Measurements from ENCODE around the gene SNX25.
"Not testable (repeated sequence)": the region's sequence is repeated elsewhere in the genome, so short reads cannot be mapped to it uniquely, and the experiment has no call there.

Gene SNX25

GRCh38 chr4:185205073-185205472 lies 4.3 kb upstream of the SNX25 start:
- not testable (repeated sequence) for DNase-seq

- DNase-seq = no peak
Measured at GRCh38 chr4:185205697-185206342, 3.6 kb upstream of the SNX25 start.

GRCh38 chr4:185207466-185207865 lies 1.9 kb upstream of the SNX25 start:
- peak; percentile 54 for DNase-seq

- DNase-seq = not testable (repeated sequence)
Measured at GRCh38 chr4:185209852-185210101, 379 bp downstream of the SNX25 start.

GRCh38 chr4:185210102-185210981 lies 944 bp downstream of the SNX25 start:
- DNase-seq = peak; percentile 52

- DNase-seq = no peak
Measured at GRCh38 chr4:185211035-185211434, 1.6 kb downstream of the SNX25 start.

- DNase-seq = no peak
Measured at GRCh38 chr4:185211641-185212040, 2.2 kb downstream of the SNX25 start.

GRCh38 chr4:185212581-185212980 lies 3.2 kb downstream of the SNX25 start:
- no peak for DNase-seq

GRCh38 chr4:185213877-185214276 lies 4.5 kb downstream of the SNX25 start:
- no peak for DNase-seq

GRCh38 chr4:185215261-185215660 lies 5.9 kb downstream of the SNX25 start:
- DNase-seq = peak; percentile 51

- DNase-seq = no peak
Measured at GRCh38 chr4:185217408-185217975, 8.1 kb downstream of the SNX25 start.

- no peak for DNase-seq
Measured at GRCh38 chr4:185218312-185218711, 8.9 kb downstream of the SNX25 start.

GRCh38 chr4:185219551-185220344 lies 10.3 kb downstream of the SNX25 start:
- DNase-seq = peak; percentile 86

- DNase-seq = no peak
Measured at GRCh38 chr4:185221491-185221890, 12.1 kb downstream of the SNX25 start.

- no peak for DNase-seq
Measured at GRCh38 chr4:185221912-185222311, 12.5 kb downstream of the SNX25 start.

- DNase-seq = peak; percentile 72
Measured at GRCh38 chr4:185222598-185222997, 13.2 kb downstream of the SNX25 start.

- no peak for DNase-seq
Measured at GRCh38 chr4:185224597-185224996, 15.2 kb downstream of the SNX25 start.

GRCh38 chr4:185225940-185226339 lies 16.5 kb downstream of the SNX25 start:
- no peak for DNase-seq

- DNase-seq = peak; percentile 19
Measured at GRCh38 chr4:185227131-185227551, 17.7 kb downstream of the SNX25 start.

GRCh38 chr4:185227713-185228278 lies 18.4 kb downstream of the SNX25 start:
- DNase-seq = no peak

GRCh38 chr4:185229021-185229818 lies 19.8 kb downstream of the SNX25 start:
- DNase-seq = no peak

GRCh38 chr4:185232370-185232769 lies 23.0 kb downstream of the SNX25 start:
- no peak for DNase-seq
